Adrenal gland (tissue), 5 donors: ENCODE data around the gene CELF2.

Source experiments
- CTCF ChIP-seq, 6 experiments: fragments of 450-650 bp in 4 of 6; fragments of 200-600 bp in 2 of 6; sonication (generic) in 1 of 6; IDR thresholded peaks; 1 replicate in 5 of 6; 2 replicates in 1 of 6; pipeline versions ENCODE4 v1.5.1 to v1.8.0; 2016 to 2021; ENCODE audit warnings: antibody characterized with exemption in 6 of 6, mild to moderate bottlenecking in 2 of 6, moderate library complexity in 1 of 6
- POLR2A ChIP-seq, 2 donors: fragments of 450-650 bp; IDR thresholded peaks; one replicate each; pipeline ENCODE4 v1.6.1; 2017; ENCODE audit warnings: antibody characterized with exemption in 2 of 2, mild to moderate bottlenecking in 2 of 2, moderate library complexity in 1 of 2
- donor health status: DM: no; HTN: no; CAD: no.

- TF ChIP-seq CTCF (IDR thresholded peaks at IDR 0.05): no peak
- TF ChIP-seq POLR2A (IDR thresholded peaks at IDR 0.05): no peak
These were observed 7.1 kb upstream of the CELF2 start for GRCh38 chr10:11010582-11010981.
